Loucy (cell line): Measurements from ENCODE around the gene HOXB3.

Source experiments
- CTCF ChIP-seq: fragments of 200-600 bp; sonication (generic); conservative IDR thresholded peaks from 2 replicates; pipeline ENCODE4 v1.5.1; 2014; ENCODE audit warnings: mild to moderate bottlenecking, antibody characterized with exemption, low read length
- EZH2phosphoT487 ChIP-seq: fragments of 200-600 bp; IDR thresholded peaks from 2 replicates; pipeline ENCODE4 v1.6.1; 2018; ENCODE audit warnings: antibody characterized with exemption, mild to moderate bottlenecking, moderate library complexity, borderline replicate concordance

GRCh38 chr17:48556576-48557401, 33.3 kb downstream of the HOXB3 start:
- no peak for TF ChIP-seq CTCF
- TF ChIP-seq EZH2phosphoT487 = no peak
